Activated effector memory CD4-positive, alpha-beta T cell treated with Interleukin-2 at 50 U/mL for 16 hours (primary cell): Measurements from ENCODE around the gene CEP19.
"Not testable (repeated sequence)": the region's sequence is repeated elsewhere in the genome, so short reads cannot be mapped to it uniquely, and the experiment has no call there.

ENCODE experiments used
- DNase-seq: peaks from one replicate; pipeline ENCODE4 v3.0.0-alpha.2; 2020

The CEP19 gene, protein sequence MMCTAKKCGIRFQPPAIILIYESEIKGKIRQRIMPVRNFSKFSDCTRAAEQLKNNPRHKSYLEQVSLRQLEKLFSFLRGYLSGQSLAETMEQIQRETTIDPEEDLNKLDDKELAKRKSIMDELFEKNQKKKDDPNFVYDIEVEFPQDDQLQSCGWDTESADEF

GRCh38 chr3:196711838-196712513 lies at the start of gene CEP19, which contains the start of gene PIGX:
CEP19 (minus strand) TSS chr3:196712250; CDS start chr3:196708657, 3,593 bp downstream.
PIGX (plus strand) TSS chr3:196712377.
- DNase-seq, result peak; percentile 84

- DNase-seq, result no peak
Measured at GRCh38 chr3:196757876-196758739, 46.1 kb upstream of the CEP19 start.

DNA sequence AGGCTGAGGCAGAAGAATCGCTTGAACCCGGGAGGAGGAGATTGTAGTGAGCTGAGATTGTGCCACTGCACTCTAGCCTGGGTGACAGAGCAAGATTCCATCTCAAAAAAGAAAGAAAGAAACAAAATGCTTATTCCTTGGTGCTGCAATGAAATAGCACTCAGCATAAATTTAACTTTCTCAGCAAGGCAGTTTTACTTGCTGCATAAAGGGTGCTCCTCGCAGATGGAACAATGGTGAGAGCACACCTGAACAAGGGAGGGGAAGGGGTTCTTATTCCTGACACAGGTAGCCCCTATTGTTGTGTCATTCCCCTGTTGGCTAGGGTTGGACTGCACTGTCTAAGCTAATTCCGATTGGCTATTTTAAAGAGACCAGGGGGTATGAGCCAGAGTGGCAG lies 44.7 kb upstream of the CEP19 start:
- no peak for DNase-seq

- DNase-seq, result no peak
Measured at GRCh38 chr3:196754091-196754981, 42.3 kb upstream of the CEP19 start.

GRCh38 chr3:196753201-196753600 lies 41.2 kb upstream of the CEP19 start:
- no peak for DNase-seq

DNA sequence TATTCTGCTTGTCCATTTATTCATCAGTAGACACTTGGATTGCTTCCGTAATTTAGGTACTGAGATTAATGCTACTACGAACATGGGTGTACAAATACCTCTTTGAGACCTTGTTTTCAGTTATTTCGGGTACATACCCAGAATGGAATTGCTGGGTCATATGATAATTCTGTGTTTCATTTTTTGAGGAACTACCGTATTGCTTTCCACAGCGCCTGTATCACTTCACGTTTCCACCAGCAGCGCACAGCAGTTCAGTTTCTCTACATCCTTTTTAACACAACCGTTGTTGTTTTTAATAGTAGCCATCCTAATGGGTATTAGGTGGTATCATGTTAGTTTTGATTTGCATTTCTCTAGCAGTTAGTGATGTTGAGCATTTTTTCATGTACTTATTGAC lies 37.1 kb upstream of the CEP19 start:
- DNase-seq, result no peak

GRCh38 chr3:196743569-196743968 lies 31.5 kb upstream of the CEP19 start:
- DNase-seq, result not testable (repeated sequence)

DNA sequence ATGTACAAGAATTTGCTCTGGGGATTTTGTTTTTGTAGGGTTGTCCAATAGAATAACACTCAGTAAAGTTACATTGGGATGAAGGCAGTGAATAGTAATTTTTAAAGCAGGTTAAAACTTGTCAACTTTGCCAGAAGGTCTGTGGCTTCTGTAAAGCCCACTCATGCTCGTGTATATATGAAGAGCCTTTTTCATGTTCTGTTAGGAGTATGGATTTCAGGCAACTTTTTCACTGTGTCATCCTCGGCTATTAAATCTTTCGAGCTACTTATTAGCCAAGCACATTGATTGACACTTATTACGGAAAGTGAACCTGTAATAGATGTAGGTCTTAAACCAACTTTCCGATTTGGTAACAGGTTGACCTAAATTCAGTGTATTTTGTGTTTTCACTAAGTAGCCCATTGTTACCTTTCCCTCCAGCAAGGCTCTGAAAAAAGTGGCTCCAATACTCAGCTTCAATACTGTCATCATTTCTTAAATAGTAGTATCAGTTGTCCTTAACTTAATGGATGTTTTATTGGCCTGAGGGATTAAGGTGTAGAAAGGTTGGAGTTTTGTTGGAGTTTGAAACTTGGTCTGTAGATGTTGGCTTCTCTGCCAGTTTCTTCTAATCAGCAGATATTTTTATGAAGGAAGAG lies 29.3 kb upstream of the CEP19 start:
- no peak for DNase-seq

DNA sequence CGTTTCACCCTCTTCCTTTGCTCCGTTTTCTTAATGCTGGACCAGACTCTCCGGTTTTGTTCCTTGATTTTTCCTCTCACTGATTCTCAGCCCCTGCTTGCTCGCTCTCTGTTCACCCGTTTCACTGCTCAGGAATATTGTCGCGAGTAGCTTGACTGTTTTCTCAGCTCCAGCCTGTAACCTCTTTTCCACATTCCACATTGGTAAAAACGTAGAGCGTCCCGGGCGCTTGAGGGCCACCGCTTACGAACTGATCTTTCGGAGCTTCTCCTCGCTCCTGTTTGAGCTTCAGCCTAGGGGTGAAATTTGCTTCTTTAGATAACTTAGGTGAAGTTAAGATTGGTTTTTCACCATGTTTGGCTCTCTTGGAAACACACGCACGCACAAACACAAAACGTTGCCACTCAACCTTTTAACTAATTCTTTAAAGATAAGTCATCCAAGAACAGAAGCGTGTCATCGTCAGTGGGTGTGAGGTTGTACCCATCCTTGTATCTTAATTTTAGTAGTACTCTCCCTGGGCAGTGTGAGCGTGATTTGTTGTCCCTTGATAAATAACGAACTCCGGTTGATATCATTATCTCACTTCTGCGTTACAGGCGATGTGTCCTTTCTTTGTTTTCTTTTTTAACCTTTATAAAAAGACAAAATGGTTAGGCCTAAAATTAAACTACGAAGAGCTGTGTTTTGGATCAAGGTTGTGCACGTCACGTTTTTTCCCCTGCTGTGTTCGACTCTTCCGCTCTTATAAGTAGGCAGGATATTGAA lies 28.6 kb upstream of the CEP19 start:
- no peak for DNase-seq

- DNase-seq, result peak; percentile 88
Measured at GRCh38 chr3:196739671-196740480, 27.8 kb upstream of the CEP19 start, which contains the start of gene PAK2. PAK2 (plus strand) TSS chr3:196739857; CDS start chr3:196782647, 42,790 bp downstream.

DNA sequence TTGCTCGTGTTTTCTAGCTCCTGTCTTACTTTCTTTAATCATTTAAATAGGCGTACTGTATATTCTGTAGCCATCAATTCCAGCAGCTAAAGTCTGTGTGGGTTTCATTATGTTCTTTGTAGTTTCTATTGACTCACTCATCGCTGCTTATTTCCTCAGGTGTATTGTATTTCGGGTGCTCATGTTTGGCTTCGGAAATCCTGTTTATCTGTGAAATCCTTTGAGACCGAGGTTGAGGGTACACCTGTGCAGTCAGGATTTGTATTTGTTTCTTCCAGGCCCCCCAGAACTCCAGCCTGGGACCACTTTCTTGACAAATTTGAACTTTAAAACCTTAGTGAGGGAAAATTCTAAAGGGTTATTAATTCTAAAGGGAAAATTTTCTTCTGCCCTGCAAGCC lies 25.6 kb upstream of the CEP19 start:
- no peak for DNase-seq

- no peak for DNase-seq
Measured at GRCh38 chr3:196736670-196737374, 24.8 kb upstream of the CEP19 start.

GRCh38 chr3:196735751-196736150 lies 23.7 kb upstream of the CEP19 start:
- DNase-seq, result no peak

DNA sequence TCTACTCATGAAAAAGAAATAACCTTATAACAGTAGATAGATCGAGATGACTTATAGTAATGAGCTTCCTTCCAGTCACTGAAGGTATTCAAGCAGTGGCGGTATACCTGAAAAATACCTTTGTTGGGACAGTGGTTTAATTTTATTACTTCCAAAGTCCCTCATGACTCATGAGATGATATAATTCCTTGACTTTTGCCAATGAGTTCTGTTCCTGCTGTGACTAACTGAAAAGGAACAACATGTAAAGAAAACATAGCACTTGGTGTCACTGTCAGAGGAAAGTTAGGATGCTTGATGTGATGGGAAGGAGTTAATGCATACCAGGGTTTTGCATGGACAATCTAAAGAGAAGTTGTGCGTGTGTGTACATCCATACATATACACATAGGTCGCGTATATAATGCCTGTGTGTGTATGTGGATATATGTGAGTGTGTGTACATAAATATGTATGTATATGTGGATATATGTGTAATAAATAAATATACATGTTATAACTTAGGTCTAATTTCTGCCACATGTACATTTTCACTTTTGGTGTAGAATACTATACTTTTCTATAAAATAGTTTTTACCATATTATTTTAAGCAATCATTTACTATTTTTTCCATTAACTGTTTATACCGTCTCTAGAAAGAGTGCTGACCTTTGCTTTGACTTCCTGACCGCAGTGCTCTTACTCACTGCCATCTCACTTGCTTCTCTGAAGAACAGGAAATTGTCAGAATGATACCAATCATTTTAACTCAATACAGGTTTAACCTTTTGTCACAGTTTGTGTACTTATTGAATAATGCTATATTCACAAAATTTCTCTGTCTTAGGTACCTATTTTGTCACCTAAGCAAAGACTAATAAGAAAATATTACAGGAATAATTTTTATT lies 15.0 kb upstream of the CEP19 start:
- DNase-seq, result no peak

DNA sequence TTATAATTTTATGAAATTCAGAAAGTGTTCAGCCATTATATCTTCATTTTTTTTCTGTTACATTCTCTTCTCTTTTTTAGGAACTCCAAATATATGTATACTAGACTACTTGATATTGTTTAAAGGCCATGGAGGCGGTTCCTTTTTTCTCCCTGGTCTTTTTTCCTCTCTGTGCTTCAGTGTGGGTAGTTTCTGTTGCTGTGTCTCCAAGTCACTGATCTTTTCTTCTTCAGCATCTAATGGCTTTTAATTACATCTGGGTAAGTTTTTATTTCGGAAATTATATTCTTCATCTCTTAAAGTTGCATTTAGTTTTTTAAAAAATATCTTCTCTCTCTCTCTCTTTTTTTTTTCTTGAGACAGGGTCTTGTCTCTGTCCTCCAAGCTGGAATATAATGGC lies 9.0 kb upstream of the CEP19 start:
- no peak for DNase-seq

- DNase-seq, result not testable (repeated sequence)
Measured at GRCh38 chr3:196717162-196717561, 5.1 kb upstream of the CEP19 start.

DNA sequence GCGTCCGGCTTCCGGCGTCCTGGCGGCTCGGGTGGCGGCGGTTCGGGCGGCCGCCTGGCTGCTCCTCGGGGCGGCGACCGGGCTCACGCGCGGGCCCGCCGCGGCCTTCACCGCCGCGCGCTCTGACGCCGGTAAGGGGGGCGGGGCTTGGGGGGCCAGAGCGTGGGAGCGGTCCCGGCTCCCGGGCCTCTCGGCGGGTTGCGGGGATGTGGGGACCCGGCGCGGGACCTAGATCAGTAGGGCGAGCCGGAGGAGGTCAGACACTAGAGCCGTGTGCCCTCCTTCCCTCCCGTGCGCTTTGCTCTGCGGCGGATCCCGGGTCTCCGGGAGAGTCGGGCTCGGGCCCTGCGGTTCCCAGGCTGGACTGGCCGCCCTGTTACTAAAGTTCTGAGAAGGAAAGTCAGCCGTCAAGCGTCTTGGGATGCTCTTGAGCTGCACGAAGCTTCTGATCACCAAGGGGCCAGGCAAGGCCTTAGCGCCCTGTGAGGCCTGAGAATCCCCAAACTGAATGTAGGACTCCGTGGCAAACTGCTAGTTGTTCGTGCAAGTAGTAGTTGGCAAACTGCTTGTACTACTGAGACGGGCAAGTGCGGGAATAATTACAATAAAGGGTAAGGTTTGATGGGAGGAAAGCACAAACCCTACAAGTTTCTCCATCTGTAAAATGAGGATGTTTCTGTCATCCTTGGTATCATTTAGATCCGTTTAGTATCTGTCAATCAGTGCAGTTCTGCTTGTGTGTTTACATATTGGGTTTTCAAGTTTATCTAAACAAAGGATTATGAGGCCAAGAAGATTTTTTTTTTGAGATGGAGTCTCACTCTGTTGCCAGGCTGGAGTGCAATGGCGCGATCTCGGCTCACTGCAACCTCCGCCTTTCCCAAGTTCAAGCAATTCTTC lies 714 bp upstream of the CEP19 start:
- no peak for DNase-seq

DNA sequence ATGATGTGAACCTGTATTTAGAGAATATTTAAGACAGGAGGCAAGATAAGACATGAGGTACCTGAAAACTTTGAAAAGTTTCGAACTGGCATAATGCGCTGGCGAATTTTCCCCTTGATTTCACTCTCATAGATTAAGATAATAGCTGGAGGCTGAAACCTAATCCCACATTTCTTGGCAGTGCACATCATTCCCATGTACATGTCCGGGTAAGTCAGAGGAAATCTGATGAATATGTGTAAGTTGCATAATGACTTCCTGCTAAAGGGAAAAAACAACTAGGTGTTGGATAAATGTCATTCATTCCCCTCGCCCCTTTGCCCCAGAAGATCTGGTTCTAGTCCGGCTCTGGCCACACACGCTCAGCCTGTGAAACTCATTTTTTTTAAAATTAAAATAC lies 3.6 kb downstream of the CEP19 start:
- DNase-seq, result no peak
